HCT116 (cell line): ENCODE measurements around the gene RBM38. TPM values are rescaled to one million over a fixed set of nuclear protein-coding genes. Genes with fewer than 3 reads are reported as not detected.

Source experiments
- ATAC-seq: fragments of 200-7000 bp; cut with Tn5 transposase; 2 replicates; pipeline ENCODE4 v1.9.1; 2020; ENCODE audit warnings: mild to moderate bottlenecking, moderate library complexity
- BruUV-seq: library from RNA; stranded (reverse); fragments of 400-500 nt; replicated peaks from 2 replicates; lab custom pipeline; 2021; lab: Mats Ljungman, UMichigan
- CTCF ChIA-PET: fragments of 300-600 bp; sonication (Branson Sonifier 250); formaldehyde crosslinking; loops from one replicate; lab custom pipeline; 2021; ENCODE audit warnings: antibody characterized with exemption; lab: Charles Lee
- POLR2A ChIA-PET: fragments of 300-600, 350-600 bp; sonication (Branson Sonifier 250); formaldehyde crosslinking; loops from one replicate; lab custom pipeline; 2021; ENCODE audit warnings: antibody characterized with exemption; lab: Charles Lee
- RAD21 ChIA-PET, 2 experiments: fragments of 300-600 bp; sonication (Branson Sonifier 250); formaldehyde crosslinking; loops; one replicate each; lab custom pipeline; 2023; ENCODE audit warnings: low total read pairs in 2 of 2; ENCODE audit not compliant: uncharacterized antibody in 2 of 2, unreplicated experiment in 2 of 2, low non-redundant PET in 1 of 2; lab: Charles Lee
- DNase-seq: peaks from one replicate; pipeline ENCODE4 v3.0.0-alpha.2; 2010; ENCODE audit warnings: low read depth, low spot score
- H2AFZ ChIP-seq: fragments of 200-600 bp; shearing (Covaris generic), sonication (generic); 2 replicates; pipeline ENCODE4 v1.6.1; 2017; ENCODE audit warnings: low read depth, mixed run types, mixed read lengths, antibody characterized with exemption, low read length; ENCODE audit not compliant: poor library complexity, severe bottlenecking
- H3K27ac ChIP-seq: 2 replicates; pipeline ENCODE4 v1.5.1; 2012; ENCODE audit warnings: low read depth, low read length
- H3K27me3 ChIP-seq: fragments of 200-600 bp; sonication (generic); 2 replicates; pipeline ENCODE4 v1.6.1; 2016; ENCODE audit warnings: mixed run types, low read length, mixed read lengths; ENCODE audit not compliant: insufficient read depth
- H3K36me3 ChIP-seq, 2 experiments: fragments of 200-500 bp in 1 of 2; fragments of 200-600 bp in 1 of 2; sonication (Bioruptor generic) in 1 of 2; sonication (generic) in 1 of 2; 2 replicates each; pipeline versions ENCODE4 v1.5.1 to v1.6.1; 2014 to 2016; ENCODE audit warnings: low read length in 2 of 2, inconsistent platforms in 1 of 2, mixed read lengths in 1 of 2, mixed run types in 1 of 2; ENCODE audit not compliant: insufficient read depth in 2 of 2, control insufficient read depth in 1 of 2
- H3K4me1 ChIP-seq, 2 experiments: fragments of 200-600 bp in 1 of 2; sonication (generic) in 1 of 2; 2 replicates each; pipeline versions ENCODE4 v1.5.1 to v1.6.1; 2012 to 2017; ENCODE audit warnings: low read length in 2 of 2, inconsistent platforms in 1 of 2, mild to moderate bottlenecking in 1 of 2, mixed read lengths in 1 of 2, mixed run types in 1 of 2, moderate library complexity in 1 of 2; ENCODE audit not compliant: insufficient read depth in 2 of 2, control insufficient read depth in 1 of 2
- H3K4me2 ChIP-seq: fragments of 200-600 bp; sonication (generic); 2 replicates; pipeline ENCODE4 v1.6.1; 2017; ENCODE audit warnings: mixed run types, low read length, mixed read lengths
- H3K4me3 ChIP-seq, 2 experiments: fragments of 200-600 bp in 1 of 2; sonication (generic) in 1 of 2; replicated peaks in 1 of 2; 2 replicates each; pipeline ENCODE4 v1.5.1; 2011 to 2016; ENCODE audit warnings: low read length in 2 of 2, control low read depth in 1 of 2, low read depth in 1 of 2, mild to moderate bottlenecking in 1 of 2, mixed read lengths in 1 of 2, mixed run types in 1 of 2
- H3K79me2 ChIP-seq: fragments of 200-600 bp; sonication (generic); 2 replicates; pipeline ENCODE4 v1.6.1; 2017; ENCODE audit warnings: mild to moderate bottlenecking, mixed run types, low read length, moderate library complexity, mixed read lengths; ENCODE audit not compliant: insufficient read depth
- H3K9ac ChIP-seq: fragments of 200-600 bp; sonication (generic); 2 replicates; pipeline ENCODE4 v1.6.1; 2016; ENCODE audit warnings: low read length, mixed read lengths
- H3K9me2 ChIP-seq: fragments of 200-600 bp; sonication (generic), shearing (Covaris generic); 2 replicates; pipeline ENCODE4 v1.6.1; 2017; ENCODE audit warnings: mixed run types, mild to moderate bottlenecking, moderate library complexity; ENCODE audit not compliant: insufficient read depth
- H3K9me3 ChIP-seq, 2 experiments: fragments of 200-500 bp in 1 of 2; fragments of 200-600 bp in 1 of 2; sonication (Bioruptor generic) in 1 of 2; sonication (generic) in 1 of 2; 2 replicates each; pipeline ENCODE4 v1.6.1; 2014 to 2017; ENCODE audit warnings: low read length in 2 of 2, mixed read lengths in 2 of 2, inconsistent platforms in 1 of 2, low read depth in 1 of 2, mild to moderate bottlenecking in 1 of 2, mixed run types in 1 of 2, moderate library complexity in 1 of 2; ENCODE audit not compliant: control insufficient read depth in 1 of 2, insufficient read depth in 1 of 2
- H4K20me1 ChIP-seq: fragments of 200-600 bp; sonication (generic), shearing (Covaris generic); 2 replicates; pipeline ENCODE4 v1.6.1; 2017; ENCODE audit warnings: mixed run types, mild to moderate bottlenecking, moderate library complexity; ENCODE audit not compliant: insufficient read depth
- ATF3 ChIP-seq: IDR thresholded peaks from 2 replicates; pipeline ENCODE4 v1.6.1; 2012
- CBX3 ChIP-seq: IDR thresholded peaks from 2 replicates; pipeline ENCODE4 v1.6.1; 2012; ENCODE audit warnings: low read depth
- CEBPB ChIP-seq: IDR thresholded peaks from 2 replicates; pipeline ENCODE4 v1.6.1; 2012; ENCODE audit warnings: low read depth
- EGR1 ChIP-seq: IDR thresholded peaks from 2 replicates; pipeline ENCODE4 v1.6.1; 2012; ENCODE audit warnings: low read depth
- EZH2 ChIP-seq: fragments of 200-600 bp; sonication (generic); IDR thresholded peaks from 2 replicates; pipeline ENCODE4 v1.6.1; 2017; ENCODE audit warnings: antibody characterized with exemption, mixed run types
- REST ChIP-seq: IDR thresholded peaks from 2 replicates; pipeline ENCODE4 v1.6.1; 2012; ENCODE audit warnings: low read depth
- ZBTB33 ChIP-seq: IDR thresholded peaks from 2 replicates; pipeline ENCODE4 v1.6.1; 2011; ENCODE audit warnings: mild to moderate bottlenecking, low read length, moderate library complexity; ENCODE audit not compliant: insufficient replicate concordance; ENCODE audit errors: extremely low read depth
- ZFX ChIP-seq: fragments of 450-650 bp; IDR thresholded peaks from 2 replicates; pipeline ENCODE4 v1.6.1; 2017
- ZNF274 ChIP-seq: fragments of 200-500 bp; sonication (Bioruptor generic); IDR thresholded peaks from 2 replicates; pipeline ENCODE4 v1.6.1; 2014; ENCODE audit warnings: mild to moderate bottlenecking, low read depth, low read length, inconsistent platforms
- intact Hi-C: fragments of 100-400 bp; cut with micrococcal nuclease; formaldehyde crosslinking; loops from 2 replicates; pipeline ENCODE4 v1.10.0; 2022
- total RNA-seq: library from RNA; stranded (reverse); gene quantifications from one replicate; pipeline ENCODE4 v1.2.1, GENCODE V29; 2021; ENCODE audit not compliant: unreplicated experiment
- TF ChIP-seq, protein P1 (sequence below): IDR thresholded peaks from 2 replicates; pipeline ENCODE4 v1.6.1; 2012
- TF ChIP-seq, protein P2 (sequence below), 3 experiments: fragments of 200-600 bp in 1 of 3; sonication (generic) in 1 of 3; IDR thresholded peaks in 2 of 3; conservative IDR thresholded peaks in 1 of 3; 2 replicates each; pipeline ENCODE4 v1.5.1; 2012 to 2017; ENCODE audit warnings: low read depth in 2 of 3, low read length in 2 of 3, antibody characterized with exemption in 1 of 3, borderline replicate concordance in 1 of 3, control low read depth in 1 of 3, mild to moderate bottlenecking in 1 of 3, mixed read lengths in 1 of 3, mixed run types in 1 of 3, moderate library complexity in 1 of 3; ENCODE audit not compliant: insufficient read depth in 1 of 3

Gene RBM38
- total RNA-seq, 1 experiment from 2014 or later: 36.2 TPM

GRCh38 chr20:57399587-57400155, 8.5 kb downstream of the RBM38 start (continued):
- TF ChIP-seq REST: no peak
- TF ChIP-seq, protein P1, sequence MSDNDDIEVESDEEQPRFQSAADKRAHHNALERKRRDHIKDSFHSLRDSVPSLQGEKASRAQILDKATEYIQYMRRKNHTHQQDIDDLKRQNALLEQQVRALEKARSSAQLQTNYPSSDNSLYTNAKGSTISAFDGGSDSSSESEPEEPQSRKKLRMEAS: no peak
- TF ChIP-seq EZH2: no peak
- TF ChIP-seq ATF3: no peak
- no peak for TF ChIP-seq CEBPB
- no peak for TF ChIP-seq CBX3
- TF ChIP-seq, protein P2, sequence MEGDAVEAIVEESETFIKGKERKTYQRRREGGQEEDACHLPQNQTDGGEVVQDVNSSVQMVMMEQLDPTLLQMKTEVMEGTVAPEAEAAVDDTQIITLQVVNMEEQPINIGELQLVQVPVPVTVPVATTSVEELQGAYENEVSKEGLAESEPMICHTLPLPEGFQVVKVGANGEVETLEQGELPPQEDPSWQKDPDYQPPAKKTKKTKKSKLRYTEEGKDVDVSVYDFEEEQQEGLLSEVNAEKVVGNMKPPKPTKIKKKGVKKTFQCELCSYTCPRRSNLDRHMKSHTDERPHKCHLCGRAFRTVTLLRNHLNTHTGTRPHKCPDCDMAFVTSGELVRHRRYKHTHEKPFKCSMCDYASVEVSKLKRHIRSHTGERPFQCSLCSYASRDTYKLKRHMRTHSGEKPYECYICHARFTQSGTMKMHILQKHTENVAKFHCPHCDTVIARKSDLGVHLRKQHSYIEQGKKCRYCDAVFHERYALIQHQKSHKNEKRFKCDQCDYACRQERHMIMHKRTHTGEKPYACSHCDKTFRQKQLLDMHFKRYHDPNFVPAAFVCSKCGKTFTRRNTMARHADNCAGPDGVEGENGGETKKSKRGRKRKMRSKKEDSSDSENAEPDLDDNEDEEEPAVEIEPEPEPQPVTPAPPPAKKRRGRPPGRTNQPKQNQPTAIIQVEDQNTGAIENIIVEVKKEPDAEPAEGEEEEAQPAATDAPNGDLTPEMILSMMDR (IDR thresholded peaks at IDR 0.05 in 2 of 3, conservative IDR thresholded peaks at IDR 0.05 in 1 of 3; ENCODE audit: borderline replicate concordance in 1 of 3, insufficient read depth in 1 of 3, low read depth in 2 of 3, low read length in 2 of 3): no peak

- BruUV-seq: no TSS peak
- Histone ChIP-seq H3K4me1 (no peaks in the 10 kb centered on the region), H3K27ac (no peak overlapping the region), H3K9me2 (no peaks in the 10 kb centered on the region), H3K9me3 (no peaks in the 10 kb centered on the region), H3K4me2 (no peak overlapping the region), H3K4me3 (no peak overlapping the region), H3K79me2 (peaks cover 49% of the 10 kb centered on the region; the same call in 1 of the 2 replicates), H4K20me1 (no peaks in the 10 kb centered on the region), H2AFZ (no peak overlapping the region), H3K9ac (no peak overlapping the region), H3K36me3 (peaks cover 11 to 28% of the 10 kb centered on the region in 2 experiments), H3K27me3 (no peaks in the 10 kb centered on the region)
- ChIA-PET RAD21 (no interaction called here), POLR2A (no interaction called here), CTCF (no interaction called here)
- DNase-seq (no peak), ATAC-seq (no peak)
- intact Hi-C loops: no loop called here
- TF ChIP-seq EGR1 (no peak), ATF3 (no peak), REST (no peak), ZBTB33 (no peak), ZFX (no peak), ZNF274 (no peak)
Measured at GRCh38 chr20:57400231-57400701, 9.1 kb downstream of the RBM38 start.
